Colonic mucosa (tissue), 4 donors: ENCODE data around the gene AGAP1. TPM values are rescaled to one million over a fixed set of nuclear protein-coding genes. Genes with fewer than 3 reads are reported as not detected.

Experiments
- DNase-seq: peaks from one replicate; pipeline ENCODE4 v3.0.0-alpha.2; 2020
- H3K27ac ChIP-seq: fragments of 200-600 bp; one replicate; pipeline ENCODE4 v1.8.0; 2021
- H3K27me3 ChIP-seq: fragments of 200-600 bp; one replicate; pipeline ENCODE4 v1.8.0; 2021
- H3K36me3 ChIP-seq: fragments of 200-600 bp; one replicate; pipeline ENCODE4 v1.8.0; 2021
- H3K4me1 ChIP-seq: fragments of 200-600 bp; one replicate; pipeline ENCODE4 v1.8.0; 2021; ENCODE audit warnings: mild to moderate bottlenecking
- H3K4me3 ChIP-seq: fragments of 200-600 bp; one replicate; pipeline ENCODE4 v1.8.0; 2021
- H3K9ac ChIP-seq, 2 donors: one replicate each; pipeline ENCODE4 v1.7.0; 2013; ENCODE audit warnings: control low read depth in 2 of 2, low read depth in 2 of 2, low read length in 2 of 2
- H3K9me3 ChIP-seq: fragments of 200-600 bp; one replicate; pipeline ENCODE4 v1.8.0; 2021
- CTCF ChIP-seq: fragments of 200-600 bp; IDR thresholded peaks from one replicate; pipeline ENCODE4 v1.8.0; 2022; ENCODE audit warnings: antibody characterized with exemption, mild to moderate bottlenecking
- intact Hi-C: fragments of 100-400 bp; cut with DNase I; formaldehyde crosslinking; loops from one replicate; pipeline ENCODE4 v1.14.1; 2022
- total RNA-seq, 2 donors: library from RNA; stranded (reverse); fragmentation: NEBNext Ultra II Directional in 1 of 2; extraction: Animal tissue kit (Norgen Biotek cat#: 25700) in 1 of 2; gene quantifications; one replicate each; pipeline ENCODE4 v1.2.1, GENCODE V29; 2021
- donor health status: healthy.
- donor health status: DM: no; HTN: no; CAD: no.
- donor health status: DM: no; HTN: no; CAD: no.

Gene AGAP1
- total RNA-seq, 2 donors from 2014 or later, result 62.1 to 62.9 TPM

GRCh38 chr2:235904585-235904931, 410.7 kb downstream of the AGAP1 start:
- no peak overlapping the region for H3K4me3 ChIP-seq
- intact Hi-C loops, result no loop called here
- no peaks in the 10 kb centered on the region for H3K27me3 ChIP-seq
- H3K27ac ChIP-seq, result no peak overlapping the region
- H3K4me1 ChIP-seq, result no peaks in the 10 kb centered on the region
- H3K9ac ChIP-seq, result no peak overlapping the region
- no peaks in the 10 kb centered on the region for H3K36me3 ChIP-seq
- no peak for TF ChIP-seq CTCF
- no peak for DNase-seq
- H3K9me3 ChIP-seq, result no peaks in the 10 kb centered on the region

- intact Hi-C loops, result no loop called here
- no peak for TF ChIP-seq CTCF
These were observed 415.0 kb downstream of the AGAP1 start for GRCh38 chr2:235908826-235909225.

GRCh38 chr2:235909358-235909757, 415.5 kb downstream of the AGAP1 start:
- Histone ChIP-seq H3K9me3 (no peaks in the 10 kb centered on the region), H3K4me3 (no peak overlapping the region)
- no peak for TF ChIP-seq CTCF

More at GRCh38 chr2:235908826-235909225, 415.0 kb downstream of the AGAP1 start:
- no peaks in the 10 kb centered on the region for H3K4me1 ChIP-seq
- no peaks in the 10 kb centered on the region for H3K36me3 ChIP-seq
- no peak overlapping the region for H3K9ac ChIP-seq
- no peak for DNase-seq
- no peaks in the 10 kb centered on the region for H3K27me3 ChIP-seq
- H3K9me3 ChIP-seq, result no peaks in the 10 kb centered on the region
- H3K4me3 ChIP-seq, result no peak overlapping the region
- no peak overlapping the region for H3K27ac ChIP-seq

GRCh38 chr2:235910067-235910466, 416.2 kb downstream of the AGAP1 start:
- Histone ChIP-seq H3K27me3 (no peaks in the 10 kb centered on the region), H3K9ac (no peak overlapping the region), H3K9me3 (no peaks in the 10 kb centered on the region)

More at GRCh38 chr2:235909358-235909757, 415.5 kb downstream of the AGAP1 start:
- Histone ChIP-seq H3K9ac (no peak overlapping the region), H3K27me3 (no peaks in the 10 kb centered on the region), H3K27ac (no peak overlapping the region), H3K36me3 (no peaks in the 10 kb centered on the region), H3K4me1 (no peaks in the 10 kb centered on the region)
- intact Hi-C loops, result no loop called here
- DNase-seq, result no peak

GRCh38 chr2:235911125-235911524, 417.3 kb downstream of the AGAP1 start:
- DNase-seq, result no peak
- no peaks in the 10 kb centered on the region for H3K4me1 ChIP-seq
- intact Hi-C loops, result no loop called here
- H3K9ac ChIP-seq, result no peak overlapping the region
- no peaks in the 10 kb centered on the region for H3K9me3 ChIP-seq
- H3K4me3 ChIP-seq, result no peak overlapping the region
- H3K27me3 ChIP-seq, result no peaks in the 10 kb centered on the region
- TF ChIP-seq CTCF, result no peak
- H3K36me3 ChIP-seq, result no peaks in the 10 kb centered on the region
- no peak overlapping the region for H3K27ac ChIP-seq

More at GRCh38 chr2:235910067-235910466, 416.2 kb downstream of the AGAP1 start:
- no peak overlapping the region for H3K27ac ChIP-seq
- H3K4me1 ChIP-seq, result no peaks in the 10 kb centered on the region
- no peak for TF ChIP-seq CTCF
- no peaks in the 10 kb centered on the region for H3K36me3 ChIP-seq
- no peak overlapping the region for H3K4me3 ChIP-seq
- intact Hi-C loops, result no loop called here
- no peak for DNase-seq
